K562 (cell line): ENCODE measurements around the gene EML6. TPM values are rescaled to one million over a fixed set of nuclear protein-coding genes. Genes with fewer than 3 reads are reported as not detected.

Source experiments
- ATF1 ChIP-seq, 2 experiments: fragments of 450-650 bp in 1 of 2; IDR thresholded peaks; 2 replicates each; pipeline ENCODE4 v1.6.1; 2016; ENCODE audit warnings: missing compliant biosample characterization in 1 of 2, missing genetic modification characterization in 1 of 2
- ATF3 ChIP-seq, 2 experiments: fragments of 450-650 bp in 1 of 2; sonication (generic) in 1 of 2; formaldehyde crosslinking in 1 of 2; IDR thresholded peaks in 1 of 2; conservative IDR thresholded peaks in 1 of 2; 2 replicates each; pipeline versions ENCODE4 v1.6.1 to v1.8.1; 2016 to 2023; ENCODE audit warnings: mild to moderate bottlenecking in 2 of 2, moderate library complexity in 2 of 2, inconsistent platforms in 1 of 2, missing genetic modification reagents in 1 of 2
- BHLHE40 ChIP-seq: IDR thresholded peaks from 2 replicates; pipeline ENCODE4 v1.6.1; 2011; ENCODE audit warnings: low read length, improper control_type of control experiment
- CBFB ChIP-seq: sonication (generic); formaldehyde crosslinking; IDR thresholded peaks from 2 replicates; pipeline ENCODE4 v1.4.0; 2020; ENCODE audit warnings: mild to moderate bottlenecking, missing genetic modification reagents
- CREB1 ChIP-seq, 2 experiments: sonication (generic) in 1 of 2; formaldehyde crosslinking in 1 of 2; IDR thresholded peaks; 2 replicates each; pipeline versions ENCODE4 v1.6.1 to v1.8.0; 2012 to 2022; ENCODE audit warnings: inconsistent platforms in 1 of 2, mild to moderate bottlenecking in 1 of 2, missing genetic modification reagents in 1 of 2, moderate library complexity in 1 of 2
- EGR1 ChIP-seq: fragments of 450-650 bp; conservative IDR thresholded peaks from 2 replicates; pipeline ENCODE4 v1.6.1; 2017; ENCODE audit warnings: mild to moderate bottlenecking
- ETV5 ChIP-seq: sonication (generic); formaldehyde crosslinking; IDR thresholded peaks from 2 replicates; pipeline ENCODE4 v1.4.0; 2020; ENCODE audit warnings: low read depth, mild to moderate bottlenecking, missing genetic modification reagents
- L3MBTL2 ChIP-seq: fragments of 450-650 bp; IDR thresholded peaks from 2 replicates; pipeline ENCODE4 v1.6.1; 2016; ENCODE audit warnings: mild to moderate bottlenecking, moderate library complexity
- MCM2 ChIP-seq: fragments of 450-650 bp; IDR thresholded peaks from 2 replicates; pipeline ENCODE4 v1.6.1; 2017; ENCODE audit warnings: low read depth, mild to moderate bottlenecking
- SAFB ChIP-seq: fragments of 200-400 bp; formaldehyde crosslinking; IDR thresholded peaks from 2 replicates; pipeline ENCODE4 v1.6.1; 2017; ENCODE audit warnings: low read depth, low read length, borderline replicate concordance
- SMAD3 ChIP-seq: fragments of 450-650 bp; formaldehyde crosslinking; conservative IDR thresholded peaks from 2 replicates; pipeline ENCODE4 v1.4.0; 2020; ENCODE audit warnings: mild to moderate bottlenecking
- ZBED1 ChIP-seq: IDR thresholded peaks from 2 replicates; pipeline ENCODE4 v1.6.1; 2014
- ZNF609 ChIP-seq: sonication (generic); formaldehyde crosslinking; IDR thresholded peaks from 2 replicates; pipeline ENCODE4 v1.8.1; 2023; ENCODE audit warnings: missing genetic modification reagents, mild to moderate bottlenecking, borderline replicate concordance
- ZNF766 ChIP-seq: fragments of 200-800 bp; sonication (Bioruptor generic); conservative IDR thresholded peaks from 2 replicates; pipeline ENCODE4 v1.6.1; 2016; ENCODE audit warnings: missing genetic modification characterization, missing compliant biosample characterization
- polyA plus RNA-seq, 8 experiments: library from polyadenylated mRNA; depleted of rRNA in 4 of 8; stranded (reverse) in 5 of 8; unstranded in 3 of 8; fragments of >200 nt; fragmentation: Nextera tagmentation in 2 of 8; fragmentation: Illumina TruSeq in 1 of 8; extraction: Ambion mirVana in 2 of 8; extraction: Trizol in 1 of 8; gene quantifications; 2 replicates each; pipeline versions ENCODE4 v1.2.1 to v1.2.3, GENCODE V29; 2011 to 2014; ENCODE audit warnings: inconsistent platforms in 1 of 8, missing spikeins in 1 of 8
- total RNA-seq, 7 experiments: library from RNA; depleted of rRNA in 6 of 7; stranded (reverse); fragments of >200 nt in 6 of 7; fragmentation: Illumina TruSeq in 2 of 7; extraction: Trizol in 2 of 7; gene quantifications; 2 replicates each; pipeline versions ENCODE4 v1.2.1 to v1.2.3, GENCODE V29; 2011 to 2021; ENCODE audit warnings: low replicate concordance in 1 of 7
- TF ChIP-seq, protein P1 (sequence below): IDR thresholded peaks from 2 replicates; pipeline ENCODE4 v1.6.1; 2011; ENCODE audit warnings: borderline replicate concordance, low read depth, mild to moderate bottlenecking, moderate library complexity, low read length; ENCODE audit not compliant: insufficient read depth, poor library complexity, severe bottlenecking

The EML6 gene
- total and polyA plus RNA-seq, 9 of the 15 experiments (the other 6 are each of a cell fraction or from before 2014, with no cell fraction given), result 0.07 to 0.56 (median 0.25) TPM

GRCh38 chr2:55010149-55010591 lies 286.7 kb downstream of the EML6 start (continued):
- TF ChIP-seq ETV5 (CRISPR knock-in tag) (no peak), CBFB (no peak), ZBED1 (no peak), ZNF766 (CRISPR knock-in tag) (no peak), ATF1 (CRISPR knock-in tag; IDR thresholded peaks at IDR 0.05) (no peak), ATF1 (tag; IDR thresholded peaks at IDR 0.05) (peak; percentile 40; the same call in 1 of the 2 replicates), EGR1 (no peak), L3MBTL2 (no peak), SMAD3 (no peak), BHLHE40 (peak; percentile 45; the same call in 1 of the 2 replicates), SAFB (no peak), ATF3 (IDR thresholded peaks at IDR 0.05) (no peak), ATF3 (CRISPR knock-in tag; conservative IDR thresholded peaks at IDR 0.05) (no peak), ZNF609 (CRISPR knock-in tag) (no peak), CREB1 (IDR thresholded peaks at IDR 0.05) (no peak), CREB1 (CRISPR knock-in tag; IDR thresholded peaks at IDR 0.05) (no peak), MCM2 (no peak)
- TF ChIP-seq, protein P1, sequence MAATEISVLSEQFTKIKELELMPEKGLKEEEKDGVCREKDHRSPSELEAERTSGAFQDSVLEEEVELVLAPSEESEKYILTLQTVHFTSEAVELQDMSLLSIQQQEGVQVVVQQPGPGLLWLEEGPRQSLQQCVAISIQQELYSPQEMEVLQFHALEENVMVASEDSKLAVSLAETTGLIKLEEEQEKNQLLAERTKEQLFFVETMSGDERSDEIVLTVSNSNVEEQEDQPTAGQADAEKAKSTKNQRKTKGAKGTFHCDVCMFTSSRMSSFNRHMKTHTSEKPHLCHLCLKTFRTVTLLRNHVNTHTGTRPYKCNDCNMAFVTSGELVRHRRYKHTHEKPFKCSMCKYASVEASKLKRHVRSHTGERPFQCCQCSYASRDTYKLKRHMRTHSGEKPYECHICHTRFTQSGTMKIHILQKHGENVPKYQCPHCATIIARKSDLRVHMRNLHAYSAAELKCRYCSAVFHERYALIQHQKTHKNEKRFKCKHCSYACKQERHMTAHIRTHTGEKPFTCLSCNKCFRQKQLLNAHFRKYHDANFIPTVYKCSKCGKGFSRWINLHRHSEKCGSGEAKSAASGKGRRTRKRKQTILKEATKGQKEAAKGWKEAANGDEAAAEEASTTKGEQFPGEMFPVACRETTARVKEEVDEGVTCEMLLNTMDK, result no peak
